H1 (cell line): ENCODE measurements around the gene UXT. TPM values are rescaled to one million over a fixed set of nuclear protein-coding genes. Genes with fewer than 3 reads are reported as not detected.
A peak's percentile ranks its signal among the peaks of the same experiment; 100 is the strongest.

ENCODE experiments used
- SUZ12 ChIP-seq: fragments of 200-600 bp; sonication (generic); IDR thresholded peaks from 2 replicates; pipeline ENCODE4 v1.6.1; 2012; ENCODE audit warnings: mild to moderate bottlenecking, inconsistent platforms, low read length, moderate library complexity, mixed read lengths
- TBP ChIP-seq: IDR thresholded peaks from 2 replicates; pipeline ENCODE4 v1.6.1; 2011; ENCODE audit warnings: low read depth, low read length, improper control_type of control experiment
- polyA plus RNA-seq, 7 experiments: library from polyadenylated mRNA; depleted of rRNA in 3 of 7; stranded (reverse) in 5 of 7; unstranded in 2 of 7; fragments of >200 nt in 5 of 7; fragments of 200-250 nt in 2 of 7; gene quantifications; 1 replicate in 5 of 7; 2 replicates in 1 of 7; 4 replicates in 1 of 7; pipeline versions ENCODE4 v1.2.1 to v1.2.3, GENCODE V29; 2011 to 2013; ENCODE audit warnings: missing spikeins in 2 of 7, mixed read lengths in 2 of 7
- total RNA-seq: library from RNA; stranded (reverse); fragmentation: NEBNext Ultra II Directional; extraction: Animal tissue kit (Norgen Biotek cat#: 25700); gene quantifications from 2 replicates; pipeline ENCODE4 v1.2.1, GENCODE V29; 2021
- TF ChIP-seq, protein P1 (sequence below): IDR thresholded peaks from 2 replicates; pipeline ENCODE4 v1.6.1; 2012; ENCODE audit warnings: low read length, inconsistent platforms

The UXT gene
- total and polyA plus RNA-seq, 2 of the 8 experiments (the other 6 are each of a cell fraction or from before 2014, with no cell fraction given): 69.4 to 116 TPM

DNA sequence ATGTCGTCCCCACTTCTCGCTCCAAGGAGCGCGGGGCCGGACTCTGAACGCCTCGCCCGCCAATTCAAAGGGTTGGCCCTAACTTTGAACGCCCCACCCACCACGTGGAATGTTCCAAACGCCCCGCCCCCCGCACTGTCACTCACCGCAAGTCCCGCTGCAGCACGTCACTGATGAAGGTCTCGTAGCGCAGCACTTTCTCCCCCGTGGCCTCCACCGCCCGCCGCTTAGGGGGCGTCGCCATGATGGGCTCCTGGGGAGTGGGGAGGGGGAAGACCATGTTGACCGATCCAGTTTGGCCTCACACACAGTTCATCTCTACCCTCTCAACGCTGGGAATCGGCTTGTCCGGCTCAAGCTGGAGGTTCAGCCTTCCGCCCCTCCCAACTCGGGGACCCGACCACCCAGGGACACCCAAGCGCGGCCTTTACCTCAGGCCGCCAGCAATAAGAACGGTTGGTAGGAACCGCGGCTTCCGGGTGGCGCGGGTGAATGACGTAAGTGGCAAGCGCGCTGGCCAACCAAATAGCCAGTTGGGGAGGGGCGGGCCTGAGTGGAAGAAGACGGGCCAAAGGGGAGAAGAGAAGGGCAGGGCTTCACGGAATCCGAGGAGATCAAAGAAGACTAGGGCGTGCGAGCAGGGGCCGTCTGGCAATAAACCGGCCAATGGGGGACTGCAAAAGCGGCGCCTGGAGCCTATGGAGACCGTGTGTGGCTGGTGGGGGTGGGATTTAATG is at the start of gene UXT (continued):
- TF ChIP-seq TBP (peak; percentile 58), SUZ12 (no peak)
- TF ChIP-seq, protein P1, sequence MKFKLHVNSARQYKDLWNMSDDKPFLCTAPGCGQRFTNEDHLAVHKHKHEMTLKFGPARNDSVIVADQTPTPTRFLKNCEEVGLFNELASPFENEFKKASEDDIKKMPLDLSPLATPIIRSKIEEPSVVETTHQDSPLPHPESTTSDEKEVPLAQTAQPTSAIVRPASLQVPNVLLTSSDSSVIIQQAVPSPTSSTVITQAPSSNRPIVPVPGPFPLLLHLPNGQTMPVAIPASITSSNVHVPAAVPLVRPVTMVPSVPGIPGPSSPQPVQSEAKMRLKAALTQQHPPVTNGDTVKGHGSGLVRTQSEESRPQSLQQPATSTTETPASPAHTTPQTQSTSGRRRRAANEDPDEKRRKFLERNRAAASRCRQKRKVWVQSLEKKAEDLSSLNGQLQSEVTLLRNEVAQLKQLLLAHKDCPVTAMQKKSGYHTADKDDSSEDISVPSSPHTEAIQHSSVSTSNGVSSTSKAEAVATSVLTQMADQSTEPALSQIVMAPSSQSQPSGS: 0 out of 2 replicates have a peak, but pooled peaks have one; percentile 35
